SK-N-SH (cell line): ENCODE measurements around the gene DDX52. TPM values are rescaled to one million over a fixed set of nuclear protein-coding genes. Genes with fewer than 3 reads are reported as not detected.

Experiments used
- CTCF ChIA-PET: fragments of 300-600, 350-600 bp; formaldehyde crosslinking; extraction: SDS; loops from one replicate; lab custom pipeline; 2021; lab: Yijun Ruan, JAX
- POLR2A ChIA-PET: fragments of 350-600 bp; sonication (Branson Sonifier 250); formaldehyde crosslinking; extraction: SDS; loops from one replicate; lab custom pipeline; 2020; ENCODE audit warnings: antibody characterized with exemption, inconsistent platforms; lab: Yijun Ruan, JAX
- DNase-seq: peaks from one replicate; pipeline ENCODE4 v3.0.0; 2012
- H2AFZ ChIP-seq: fragments of 200-600 bp; sonication (generic); 2 replicates; pipeline ENCODE4 v1.8.1; 2016; ENCODE audit warnings: antibody characterized with exemption, mild to moderate bottlenecking, low read depth
- H3F3A ChIP-seq: fragments of 200-600 bp; sonication (generic); replicated peaks from 2 replicates; pipeline ENCODE3; 2016; ENCODE audit warnings: antibody characterized with exemption, mild to moderate bottlenecking; ENCODE audit not compliant: insufficient read depth
- H3K27ac ChIP-seq, 2 experiments: fragments of 200-500 bp in 1 of 2; fragments of 200-600 bp in 1 of 2; sonication (Bioruptor generic) in 1 of 2; sonication (generic), shearing (Covaris generic) in 1 of 2; 2 replicates each; pipeline versions ENCODE4 v1.5.1 to v1.6.1; 2014 to 2016; ENCODE audit warnings: low read depth in 2 of 2, inconsistent platforms in 1 of 2, low read length in 1 of 2, mild to moderate bottlenecking in 1 of 2, mixed read lengths in 1 of 2
- H3K27me3 ChIP-seq: fragments of 200-600 bp; sonication (generic), shearing (Covaris generic); 2 replicates; pipeline ENCODE4 v1.6.1; 2016; ENCODE audit warnings: mixed run types; ENCODE audit not compliant: insufficient read depth
- H3K36me3 ChIP-seq, 2 experiments: fragments of 200-500 bp in 1 of 2; fragments of 200-600 bp in 1 of 2; sonication (Bioruptor generic) in 1 of 2; sonication (generic) in 1 of 2; replicated peaks in 1 of 2; 2 replicates each; pipeline versions ENCODE3 to v1.5.1; 2014 to 2016; ENCODE audit warnings: low read length in 1 of 2, mild to moderate bottlenecking in 1 of 2; ENCODE audit not compliant: insufficient read depth in 2 of 2, control insufficient read depth in 1 of 2
- H3K4me1 ChIP-seq, 2 experiments: fragments of 200-500 bp in 1 of 2; fragments of 200-600 bp in 1 of 2; sonication (Bioruptor generic) in 1 of 2; sonication (generic), shearing (Covaris generic) in 1 of 2; 2 replicates each; pipeline versions ENCODE4 v1.5.1 to v1.6.1; 2014 to 2016; ENCODE audit warnings: low read depth in 1 of 2, low read length in 1 of 2, mixed run types in 1 of 2; ENCODE audit not compliant: insufficient read depth in 2 of 2, control insufficient read depth in 1 of 2
- H3K4me2 ChIP-seq: fragments of 200-600 bp; sonication (generic), shearing (Covaris generic); 2 replicates; pipeline ENCODE4 v1.6.1; 2017; ENCODE audit warnings: mixed run types
- H3K4me3 ChIP-seq, 2 experiments: fragments of 200-500 bp in 1 of 2; fragments of 200-600 bp in 1 of 2; sonication (Bioruptor generic) in 1 of 2; sonication (generic), shearing (Covaris generic) in 1 of 2; 2 replicates each; pipeline versions ENCODE4 v1.5.1 to v1.8.1; 2014 to 2016; ENCODE audit warnings: low read depth in 2 of 2, inconsistent platforms in 1 of 2, low read length in 1 of 2, mild to moderate bottlenecking in 1 of 2, mixed read lengths in 1 of 2, moderate library complexity in 1 of 2
- H3K79me2 ChIP-seq: fragments of 200-600 bp; sonication (generic); 2 replicates; pipeline ENCODE4 v1.8.1; 2017; ENCODE audit warnings: mild to moderate bottlenecking; ENCODE audit not compliant: insufficient read depth
- H3K9ac ChIP-seq: fragments of 200-600 bp; sonication (generic); 2 replicates; pipeline ENCODE4 v1.6.1; 2017; ENCODE audit warnings: mixed run types
- H3K9me2 ChIP-seq: fragments of 200-600 bp; sonication (generic); 2 replicates; pipeline ENCODE4 v1.6.1; 2017; ENCODE audit warnings: mixed run types
- H3K9me3 ChIP-seq: fragments of 200-600 bp; sonication (generic); 2 replicates; pipeline ENCODE4 v1.6.1; 2017; ENCODE audit warnings: mixed run types, mild to moderate bottlenecking, moderate library complexity
- H4K20me1 ChIP-seq: fragments of 200-600 bp; sonication (generic); 2 replicates; pipeline ENCODE4 v1.6.1; 2017; ENCODE audit warnings: mild to moderate bottlenecking, mixed run types; ENCODE audit not compliant: insufficient read depth
- ELF1 ChIP-seq: IDR thresholded peaks from 2 replicates; pipeline ENCODE4 v1.4.0; 2012
- EP300 ChIP-seq, 2 experiments: IDR thresholded peaks; 2 replicates each; pipeline versions ENCODE4 v1.4.0 to v1.6.1; 2012; ENCODE audit warnings: borderline replicate concordance in 1 of 2, low read depth in 1 of 2, low read length in 1 of 2
- EZH2phosphoT487 ChIP-seq: fragments of 200-600 bp; sonication (generic); IDR thresholded peaks from 2 replicates; pipeline ENCODE4 v1.6.1; 2017; ENCODE audit warnings: low read depth, mixed run types, mild to moderate bottlenecking, antibody characterized with exemption, moderate library complexity, borderline replicate concordance
- FOSL2 ChIP-seq: IDR thresholded peaks from 2 replicates; pipeline ENCODE4 v1.4.0; 2012; ENCODE audit warnings: low read depth, mild to moderate bottlenecking, moderate library complexity, borderline replicate concordance
- FOXJ3 ChIP-seq: sonication (generic); formaldehyde crosslinking; IDR thresholded peaks from 2 replicates; pipeline ENCODE4 v1.5.1; 2020; ENCODE audit warnings: mild to moderate bottlenecking, missing genetic modification reagents
- FOXM1 ChIP-seq: IDR thresholded peaks from 2 replicates; pipeline ENCODE4 v1.4.0; 2012; ENCODE audit warnings: low read depth, mild to moderate bottlenecking
- GATA2 ChIP-seq: sonication (generic); formaldehyde crosslinking; IDR thresholded peaks from 2 replicates; pipeline ENCODE4 v1.5.0; 2020; ENCODE audit warnings: mild to moderate bottlenecking, missing genetic modification reagents
- MAX ChIP-seq: IDR thresholded peaks from 2 replicates; pipeline ENCODE4 v1.4.0; 2012; ENCODE audit warnings: low read depth
- MEF2A ChIP-seq: IDR thresholded peaks from 2 replicates; pipeline ENCODE4 v1.4.0; 2012; ENCODE audit warnings: low read depth, borderline replicate concordance
- MXI1 ChIP-seq: IDR thresholded peaks from 2 replicates; pipeline ENCODE4 v1.6.1; 2012; ENCODE audit warnings: mild to moderate bottlenecking, low read depth, low read length, improper control_type of control experiment
- NRF1 ChIP-seq: IDR thresholded peaks from 2 replicates; pipeline ENCODE4 v1.6.1; 2012; ENCODE audit warnings: low read depth, mild to moderate bottlenecking, low read length
- POLR2AphosphoS5 ChIP-seq: IDR thresholded peaks from 2 replicates; pipeline ENCODE4 v1.6.1; 2012; ENCODE audit warnings: low read depth, low read length
- RAD21 ChIP-seq: IDR thresholded peaks from 2 replicates; pipeline ENCODE4 v1.6.1; 2012; ENCODE audit warnings: mild to moderate bottlenecking, low read length
- RFX5 ChIP-seq: IDR thresholded peaks from 2 replicates; pipeline ENCODE4 v1.6.1; 2012; ENCODE audit warnings: mild to moderate bottlenecking, improper control_type of control experiment, low read length
- RXRA ChIP-seq: IDR thresholded peaks from 2 replicates; pipeline ENCODE4 v1.4.0; 2012; ENCODE audit warnings: low read depth, mild to moderate bottlenecking, borderline replicate concordance
- SIN3A ChIP-seq: IDR thresholded peaks from 2 replicates; pipeline ENCODE4 v1.6.1; 2012; ENCODE audit warnings: low read depth, mild to moderate bottlenecking, low read length, moderate library complexity, borderline replicate concordance
- TAF1 ChIP-seq: IDR thresholded peaks from 2 replicates; pipeline ENCODE4 v1.6.1; 2012; ENCODE audit warnings: low read depth, mild to moderate bottlenecking, low read length, moderate library complexity, borderline replicate concordance
- YY1 ChIP-seq: IDR thresholded peaks from 2 replicates; pipeline ENCODE4 v1.4.0; 2012; ENCODE audit warnings: low read depth, mild to moderate bottlenecking
- WGBS: methylation state at CpG from one replicate; pipeline ENCODE4 v1.1.6; 2017; ENCODE audit warnings: low lambda C conversion rate; 5-methylcytosine and 5-hydroxymethylcytosine counted together
- polyA plus RNA-seq, 3 experiments: library from polyadenylated mRNA; depleted of rRNA; stranded (reverse); fragments of >200 nt; gene quantifications; 2 replicates each; pipeline ENCODE4 v1.2.3, GENCODE V29; 2012
- TF ChIP-seq, protein P1 (sequence below): fragments of 200-600 bp; sonication (generic); IDR thresholded peaks from 2 replicates; pipeline ENCODE4 v1.6.1; 2017; ENCODE audit warnings: antibody characterized with exemption, mild to moderate bottlenecking, moderate library complexity
- TF ChIP-seq, protein P2 (sequence below): IDR thresholded peaks from 2 replicates; pipeline ENCODE4 v1.4.0; 2012; ENCODE audit warnings: low read depth, borderline replicate concordance

DDX52 gene
- polyA plus RNA-seq, 1 of the 3 experiments (the other 2 are of a cell fraction), result 7.3 TPM

- no peak for TF ChIP-seq GATA2 (CRISPR knock-in tag)
- Histone ChIP-seq H3K4me2 (no peak overlapping the region), H3K27ac (no peak overlapping the region), H3K36me3 (no peaks in the 10 kb centered on the region), H3K9ac (no peak overlapping the region), H2AFZ (no peak overlapping the region), H3K9me2 (no peaks in the 10 kb centered on the region), H3K9me3 (no peaks in the 10 kb centered on the region), H4K20me1 (no peaks in the 10 kb centered on the region), H3K4me3 (no peak overlapping the region), H3K27me3 (no peaks in the 10 kb centered on the region), H3F3A (peaks cover 3% of the 10 kb centered on the region), H3K79me2 (no peaks in the 10 kb centered on the region), H3K4me1 (peaks cover 0 to 19% of the 10 kb centered on the region in 2 experiments; a peak in 1 of 4 replicates)
- WGBS, result 88% methylated on average over 2 of the region's 2 CpGs
- no peak for DNase-seq
- ChIA-PET CTCF (interaction anchor here (1.1 kb wide), 1 partner anchor 11 kb away, joined by 6 read pairs; no protein-coding TSS in a partner anchor), POLR2A (no interaction called here)
Measured at GRCh38 chr17:37673386-37673785, 30.1 kb upstream of the DDX52 start.

DNA sequence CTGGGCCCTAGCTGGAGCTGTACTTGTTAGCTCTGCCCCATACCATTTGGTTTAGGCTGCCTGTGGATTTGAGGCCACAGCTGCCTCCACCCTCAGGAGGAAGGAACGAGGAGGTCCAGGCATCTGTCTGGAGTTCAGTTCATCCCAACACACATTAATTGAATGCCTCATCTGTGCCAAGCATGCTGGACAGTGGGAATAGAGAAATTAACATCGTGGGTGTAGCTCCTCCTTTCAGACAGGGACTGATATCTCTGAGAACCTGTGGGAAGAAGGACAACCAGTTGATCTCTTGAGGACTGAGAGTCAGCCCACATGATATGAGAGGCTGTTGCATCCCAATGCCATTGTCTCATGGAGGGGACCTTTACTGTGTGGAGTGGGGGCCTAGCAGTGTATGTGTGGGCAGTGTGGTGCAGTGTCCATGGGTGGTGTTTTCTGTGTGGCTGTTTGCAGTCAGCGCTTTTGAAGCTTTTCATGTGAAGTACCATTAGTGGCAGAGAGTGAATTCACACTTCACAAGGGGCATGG lies 29.4 kb upstream of the DDX52 start:
- WGBS, result 73% methylated on average over 3 of the region's 3 CpGs
- peak overlapping the region; percentile 32; the same call in 1 of the 2 replicates for H2AFZ ChIP-seq
- POLR2A ChIA-PET, result no interaction called here
- peaks cover 0 to 19% of the 10 kb centered on the region in 2 experiments; a peak in 1 of 4 replicates for H3K4me1 ChIP-seq
- no peaks in the 10 kb centered on the region for H3K9me2 ChIP-seq
- H3K27me3 ChIP-seq, result no peaks in the 10 kb centered on the region
- H3K4me3 ChIP-seq, result no peak overlapping the region
- TF ChIP-seq GATA2 (CRISPR knock-in tag) (no peak), FOXJ3 (CRISPR knock-in tag) (no peak), RXRA (no peak), FOXM1 (no peak), POLR2AphosphoS5 (no peak), NRF1 (no peak), EP300 (IDR thresholded peaks at IDR 0.05; ENCODE audit: borderline replicate concordance in 1 of 2, low read depth in 1 of 2, low read length in 1 of 2) (no peak), FOSL2 (no peak), MEF2A (no peak), TAF1 (no peak), YY1 (no peak), ELF1 (no peak), MXI1 (no peak), SIN3A (no peak), RAD21 (no peak), MAX (no peak), EZH2phosphoT487 (no peak), RFX5 (no peak)
- TF ChIP-seq, protein P1, sequence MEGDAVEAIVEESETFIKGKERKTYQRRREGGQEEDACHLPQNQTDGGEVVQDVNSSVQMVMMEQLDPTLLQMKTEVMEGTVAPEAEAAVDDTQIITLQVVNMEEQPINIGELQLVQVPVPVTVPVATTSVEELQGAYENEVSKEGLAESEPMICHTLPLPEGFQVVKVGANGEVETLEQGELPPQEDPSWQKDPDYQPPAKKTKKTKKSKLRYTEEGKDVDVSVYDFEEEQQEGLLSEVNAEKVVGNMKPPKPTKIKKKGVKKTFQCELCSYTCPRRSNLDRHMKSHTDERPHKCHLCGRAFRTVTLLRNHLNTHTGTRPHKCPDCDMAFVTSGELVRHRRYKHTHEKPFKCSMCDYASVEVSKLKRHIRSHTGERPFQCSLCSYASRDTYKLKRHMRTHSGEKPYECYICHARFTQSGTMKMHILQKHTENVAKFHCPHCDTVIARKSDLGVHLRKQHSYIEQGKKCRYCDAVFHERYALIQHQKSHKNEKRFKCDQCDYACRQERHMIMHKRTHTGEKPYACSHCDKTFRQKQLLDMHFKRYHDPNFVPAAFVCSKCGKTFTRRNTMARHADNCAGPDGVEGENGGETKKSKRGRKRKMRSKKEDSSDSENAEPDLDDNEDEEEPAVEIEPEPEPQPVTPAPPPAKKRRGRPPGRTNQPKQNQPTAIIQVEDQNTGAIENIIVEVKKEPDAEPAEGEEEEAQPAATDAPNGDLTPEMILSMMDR, result no peak
- TF ChIP-seq, protein P2, sequence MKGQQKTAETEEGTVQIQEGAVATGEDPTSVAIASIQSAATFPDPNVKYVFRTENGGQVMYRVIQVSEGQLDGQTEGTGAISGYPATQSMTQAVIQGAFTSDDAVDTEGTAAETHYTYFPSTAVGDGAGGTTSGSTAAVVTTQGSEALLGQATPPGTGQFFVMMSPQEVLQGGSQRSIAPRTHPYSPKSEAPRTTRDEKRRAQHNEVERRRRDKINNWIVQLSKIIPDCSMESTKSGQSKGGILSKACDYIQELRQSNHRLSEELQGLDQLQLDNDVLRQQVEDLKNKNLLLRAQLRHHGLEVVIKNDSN, result no peak
- TF ChIP-seq, all 33 proteins: peak for 0
- Histone ChIP-seq H3K27ac (peak overlapping the region in 1 of 2 experiments; percentile 74; a peak in 2 of 4 replicates), H3K9me3 (no peaks in the 10 kb centered on the region), H3F3A (peaks cover 3% of the 10 kb centered on the region), H4K20me1 (no peaks in the 10 kb centered on the region), H3K9ac (peak overlapping the region; percentile 27; the same call in 1 of the 2 replicates), H3K36me3 (no peaks in the 10 kb centered on the region), H3K79me2 (no peaks in the 10 kb centered on the region), H3K4me2 (peak overlapping the region; percentile 23; the same call in 1 of the 2 replicates)
- DNase-seq, result no peak
- CTCF ChIA-PET, result interaction anchor here (1.1 kb wide), 1 partner anchor 11 kb away, joined by 6 read pairs; no protein-coding TSS in a partner anchor
